B cell (primary cell): ENCODE data around the gene SGCA.

Experiments used
- EZH2 ChIP-seq: IDR thresholded peaks from 2 replicates; pipeline ENCODE4 v1.6.1; 2012; ENCODE audit warnings: borderline replicate concordance, low read depth, mild to moderate bottlenecking, moderate library complexity, low read length; ENCODE audit not compliant: insufficient read depth, poor library complexity, severe bottlenecking
- TF ChIP-seq, protein P1 (sequence below): fragments of 200-600 bp; IDR thresholded peaks from one replicate; pipeline ENCODE4 v1.8.0; 2022; ENCODE audit warnings: antibody characterized with exemption, mild to moderate bottlenecking

DNA sequence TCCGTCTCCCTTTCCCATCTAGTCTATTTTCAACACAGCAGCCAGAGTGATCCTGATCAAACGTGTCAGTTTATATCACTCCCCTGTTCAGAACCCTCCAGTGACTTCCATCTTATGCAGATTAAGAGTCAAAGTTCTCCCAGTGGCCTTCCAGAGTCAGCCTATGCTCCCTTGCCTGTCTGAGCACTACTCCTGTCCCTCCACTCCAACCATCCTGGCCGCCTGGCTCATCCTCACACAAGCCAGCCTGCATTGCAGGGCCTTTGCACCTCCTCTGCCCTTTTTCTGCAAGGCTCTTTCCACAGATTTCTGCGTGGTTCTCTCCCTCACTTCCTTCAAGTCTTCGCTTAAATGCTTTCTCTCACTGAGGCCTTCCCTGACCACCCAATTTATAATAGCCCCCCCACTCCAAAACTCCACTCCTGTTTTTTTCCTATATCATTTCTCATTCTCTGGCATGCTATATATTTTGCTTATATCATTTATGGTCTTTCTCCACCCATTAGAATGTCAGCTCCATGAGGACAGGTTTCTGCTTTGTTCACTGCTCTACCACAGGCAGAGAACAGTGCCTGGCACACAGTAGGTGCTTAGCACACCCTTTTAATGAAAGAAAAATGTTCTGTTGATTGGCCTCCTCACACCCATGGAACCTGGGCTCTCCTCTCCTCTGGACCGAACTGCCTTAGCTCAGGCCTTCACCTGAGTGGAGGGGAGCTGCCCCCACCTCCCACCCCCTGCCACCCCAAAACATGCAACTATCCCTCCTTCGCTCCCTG is 45.1 kb upstream of the SGCA start:
- TF ChIP-seq, protein P1, sequence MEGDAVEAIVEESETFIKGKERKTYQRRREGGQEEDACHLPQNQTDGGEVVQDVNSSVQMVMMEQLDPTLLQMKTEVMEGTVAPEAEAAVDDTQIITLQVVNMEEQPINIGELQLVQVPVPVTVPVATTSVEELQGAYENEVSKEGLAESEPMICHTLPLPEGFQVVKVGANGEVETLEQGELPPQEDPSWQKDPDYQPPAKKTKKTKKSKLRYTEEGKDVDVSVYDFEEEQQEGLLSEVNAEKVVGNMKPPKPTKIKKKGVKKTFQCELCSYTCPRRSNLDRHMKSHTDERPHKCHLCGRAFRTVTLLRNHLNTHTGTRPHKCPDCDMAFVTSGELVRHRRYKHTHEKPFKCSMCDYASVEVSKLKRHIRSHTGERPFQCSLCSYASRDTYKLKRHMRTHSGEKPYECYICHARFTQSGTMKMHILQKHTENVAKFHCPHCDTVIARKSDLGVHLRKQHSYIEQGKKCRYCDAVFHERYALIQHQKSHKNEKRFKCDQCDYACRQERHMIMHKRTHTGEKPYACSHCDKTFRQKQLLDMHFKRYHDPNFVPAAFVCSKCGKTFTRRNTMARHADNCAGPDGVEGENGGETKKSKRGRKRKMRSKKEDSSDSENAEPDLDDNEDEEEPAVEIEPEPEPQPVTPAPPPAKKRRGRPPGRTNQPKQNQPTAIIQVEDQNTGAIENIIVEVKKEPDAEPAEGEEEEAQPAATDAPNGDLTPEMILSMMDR: no peak
- no peak for TF ChIP-seq EZH2
